ENCODE results near the gene CASP9.
A peak's percentile ranks its signal among the peaks of the same experiment; 100 is the strongest.

CASP9 gene

DNA sequence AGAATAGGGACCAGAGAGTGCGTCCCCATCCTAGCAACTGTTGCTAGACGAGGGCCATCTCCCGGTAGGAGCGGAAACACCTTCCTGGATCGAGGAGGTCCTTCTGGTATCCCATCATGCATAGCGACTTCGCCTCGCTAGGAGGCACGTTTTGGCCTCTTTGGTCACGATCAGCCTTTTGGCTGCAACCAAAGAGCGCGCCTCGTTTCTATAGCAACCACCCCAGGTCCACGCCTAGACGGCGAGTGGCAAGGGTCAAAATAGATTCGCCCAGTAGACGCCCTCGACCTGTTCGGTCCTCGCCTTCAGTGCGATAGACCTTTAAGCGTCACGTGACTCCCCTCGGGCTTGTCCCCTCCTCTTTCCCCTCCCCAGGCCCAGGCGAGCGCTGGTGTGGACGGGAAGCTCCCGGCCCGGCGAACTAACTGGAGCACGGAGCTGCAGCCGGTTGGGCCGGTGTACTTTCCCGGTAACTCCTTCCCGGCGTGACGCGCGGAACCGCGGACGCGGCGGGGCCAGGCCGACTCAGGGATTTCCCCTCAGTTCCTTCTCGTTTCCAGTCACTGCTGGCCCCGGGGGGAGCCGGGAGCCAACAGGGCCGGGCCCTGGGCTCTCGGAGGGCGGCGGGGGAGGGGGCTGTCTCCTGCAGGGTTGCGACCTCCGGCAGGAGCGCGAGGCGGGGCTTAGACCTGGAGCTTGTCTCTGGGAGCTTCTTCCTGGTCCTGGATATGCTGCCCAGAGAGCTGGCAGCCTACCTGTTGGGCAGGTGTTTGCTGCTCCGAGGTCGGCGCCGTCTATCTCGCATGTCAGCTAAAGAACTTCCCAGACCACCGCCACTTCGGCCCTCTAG, 2.7 kb upstream of the CASP9 start, which contains the start of gene DNAJC16 (continued):
- TF ChIP-seq, protein P1, sequence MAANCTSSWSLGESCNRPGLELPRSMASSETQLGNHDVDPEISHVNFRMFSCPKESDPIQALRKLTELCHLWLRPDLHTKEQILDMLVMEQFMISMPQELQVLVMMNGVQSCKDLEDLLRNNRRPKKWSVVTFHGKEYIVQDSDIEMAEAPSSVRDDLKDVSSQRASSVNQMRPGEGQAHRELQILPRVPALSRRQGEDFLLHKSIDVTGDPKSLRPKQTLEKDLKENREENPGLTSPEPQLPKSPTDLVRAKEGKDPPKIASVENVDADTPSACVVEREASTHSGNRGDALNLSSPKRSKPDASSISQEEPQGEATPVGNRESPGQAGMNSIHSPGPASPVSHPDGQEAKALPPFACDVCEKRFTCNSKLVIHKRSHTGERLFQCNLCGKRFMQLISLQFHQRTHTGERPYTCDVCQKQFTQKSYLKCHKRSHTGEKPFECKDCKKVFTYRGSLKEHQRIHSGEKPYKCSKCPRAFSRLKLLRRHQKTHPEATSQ (tag by site-specific recombination; IDR thresholded peaks at IDR 0.05): 0 out of 2 replicates have a peak, but pooled peaks have one; percentile 26
- TF ChIP-seq ZNF416 (tag by site-specific recombination; IDR thresholded peaks at IDR 0.05) (no peak), ZNF223 (tag by site-specific recombination; IDR thresholded peaks at IDR 0.05) (no peak)

DNA sequence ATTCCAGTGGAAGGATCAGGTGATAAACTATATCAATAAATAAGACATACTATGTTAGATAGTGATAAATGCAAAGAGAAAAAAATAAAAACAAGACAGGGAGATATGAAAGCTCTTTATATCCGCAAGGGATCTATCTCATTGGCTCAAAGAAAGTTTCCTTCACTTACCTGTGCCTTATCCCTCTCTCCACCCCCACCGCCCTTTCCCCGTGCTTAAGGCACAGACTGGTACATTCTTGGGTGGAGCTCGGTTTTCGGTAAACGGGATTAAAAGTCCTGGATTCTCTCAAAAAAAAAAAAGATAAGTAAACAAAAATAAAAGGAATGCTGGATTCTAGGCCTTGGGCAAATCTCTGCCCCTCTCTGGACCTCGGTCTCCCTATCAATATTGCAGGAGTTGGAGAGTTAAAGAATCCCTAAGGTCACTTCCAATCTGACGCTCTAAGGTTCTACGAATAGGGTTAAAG, 2.0 kb upstream of the CASP9 start:
- no peak for TF ChIP-seq ZNF416 (tag by site-specific recombination; IDR thresholded peaks at IDR 0.05)
- no peak for TF ChIP-seq ZNF623 (tag by site-specific recombination; IDR thresholded peaks at IDR 0.05)
- TF ChIP-seq ZNF677 (tag by site-specific recombination; IDR thresholded peaks at IDR 0.05): no peak
- no peak for TF ChIP-seq ZFP41 (tag by site-specific recombination; IDR thresholded peaks at IDR 0.05; ENCODE audit: borderline replicate concordance)
- no peak for TF ChIP-seq ZNF121 (tag by site-specific recombination; IDR thresholded peaks at IDR 0.05)
- TF ChIP-seq, protein P2, sequence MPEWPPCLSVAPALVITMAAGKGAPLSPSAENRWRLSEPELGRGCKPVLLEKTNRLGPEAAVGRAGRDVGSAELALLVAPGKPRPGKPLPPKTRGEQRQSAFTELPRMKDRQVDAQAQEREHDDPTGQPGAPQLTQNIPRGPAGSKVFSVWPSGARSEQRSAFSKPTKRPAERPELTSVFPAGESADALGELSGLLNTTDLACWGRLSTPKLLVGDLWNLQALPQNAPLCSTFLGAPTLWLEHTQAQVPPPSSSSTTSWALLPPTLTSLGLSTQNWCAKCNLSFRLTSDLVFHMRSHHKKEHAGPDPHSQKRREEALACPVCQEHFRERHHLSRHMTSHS (tag by site-specific recombination; IDR thresholded peaks at IDR 0.05): no peak
- no peak for TF ChIP-seq ZNF529 (tag by site-specific recombination; IDR thresholded peaks at IDR 0.05; ENCODE audit: insufficient replicate concordance)
- TF ChIP-seq, protein P3, sequence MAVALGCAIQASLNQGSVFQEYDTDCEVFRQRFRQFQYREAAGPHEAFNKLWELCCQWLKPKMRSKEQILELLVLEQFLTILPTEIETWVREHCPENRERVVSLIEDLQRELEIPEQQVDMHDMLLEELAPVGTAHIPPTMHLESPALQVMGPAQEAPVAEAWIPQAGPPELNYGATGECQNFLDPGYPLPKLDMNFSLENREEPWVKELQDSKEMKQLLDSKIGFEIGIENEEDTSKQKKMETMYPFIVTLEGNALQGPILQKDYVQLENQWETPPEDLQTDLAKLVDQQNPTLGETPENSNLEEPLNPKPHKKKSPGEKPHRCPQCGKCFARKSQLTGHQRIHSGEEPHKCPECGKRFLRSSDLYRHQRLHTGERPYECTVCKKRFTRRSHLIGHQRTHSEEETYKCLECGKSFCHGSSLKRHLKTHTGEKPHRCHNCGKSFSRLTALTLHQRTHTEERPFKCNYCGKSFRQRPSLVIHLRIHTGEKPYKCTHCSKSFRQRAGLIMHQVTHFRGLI (tag by site-specific recombination; IDR thresholded peaks at IDR 0.05): no peak
- TF ChIP-seq, protein P4, sequence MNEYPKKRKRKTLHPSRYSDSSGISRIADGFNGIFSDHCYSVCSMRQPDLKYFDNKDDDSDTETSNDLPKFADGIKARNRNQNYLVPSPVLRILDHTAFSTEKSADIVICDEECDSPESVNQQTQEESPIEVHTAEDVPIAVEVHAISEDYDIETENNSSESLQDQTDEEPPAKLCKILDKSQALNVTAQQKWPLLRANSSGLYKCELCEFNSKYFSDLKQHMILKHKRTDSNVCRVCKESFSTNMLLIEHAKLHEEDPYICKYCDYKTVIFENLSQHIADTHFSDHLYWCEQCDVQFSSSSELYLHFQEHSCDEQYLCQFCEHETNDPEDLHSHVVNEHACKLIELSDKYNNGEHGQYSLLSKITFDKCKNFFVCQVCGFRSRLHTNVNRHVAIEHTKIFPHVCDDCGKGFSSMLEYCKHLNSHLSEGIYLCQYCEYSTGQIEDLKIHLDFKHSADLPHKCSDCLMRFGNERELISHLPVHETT (tag by site-specific recombination; IDR thresholded peaks at IDR 0.05): no peak
- TF ChIP-seq, protein P5, sequence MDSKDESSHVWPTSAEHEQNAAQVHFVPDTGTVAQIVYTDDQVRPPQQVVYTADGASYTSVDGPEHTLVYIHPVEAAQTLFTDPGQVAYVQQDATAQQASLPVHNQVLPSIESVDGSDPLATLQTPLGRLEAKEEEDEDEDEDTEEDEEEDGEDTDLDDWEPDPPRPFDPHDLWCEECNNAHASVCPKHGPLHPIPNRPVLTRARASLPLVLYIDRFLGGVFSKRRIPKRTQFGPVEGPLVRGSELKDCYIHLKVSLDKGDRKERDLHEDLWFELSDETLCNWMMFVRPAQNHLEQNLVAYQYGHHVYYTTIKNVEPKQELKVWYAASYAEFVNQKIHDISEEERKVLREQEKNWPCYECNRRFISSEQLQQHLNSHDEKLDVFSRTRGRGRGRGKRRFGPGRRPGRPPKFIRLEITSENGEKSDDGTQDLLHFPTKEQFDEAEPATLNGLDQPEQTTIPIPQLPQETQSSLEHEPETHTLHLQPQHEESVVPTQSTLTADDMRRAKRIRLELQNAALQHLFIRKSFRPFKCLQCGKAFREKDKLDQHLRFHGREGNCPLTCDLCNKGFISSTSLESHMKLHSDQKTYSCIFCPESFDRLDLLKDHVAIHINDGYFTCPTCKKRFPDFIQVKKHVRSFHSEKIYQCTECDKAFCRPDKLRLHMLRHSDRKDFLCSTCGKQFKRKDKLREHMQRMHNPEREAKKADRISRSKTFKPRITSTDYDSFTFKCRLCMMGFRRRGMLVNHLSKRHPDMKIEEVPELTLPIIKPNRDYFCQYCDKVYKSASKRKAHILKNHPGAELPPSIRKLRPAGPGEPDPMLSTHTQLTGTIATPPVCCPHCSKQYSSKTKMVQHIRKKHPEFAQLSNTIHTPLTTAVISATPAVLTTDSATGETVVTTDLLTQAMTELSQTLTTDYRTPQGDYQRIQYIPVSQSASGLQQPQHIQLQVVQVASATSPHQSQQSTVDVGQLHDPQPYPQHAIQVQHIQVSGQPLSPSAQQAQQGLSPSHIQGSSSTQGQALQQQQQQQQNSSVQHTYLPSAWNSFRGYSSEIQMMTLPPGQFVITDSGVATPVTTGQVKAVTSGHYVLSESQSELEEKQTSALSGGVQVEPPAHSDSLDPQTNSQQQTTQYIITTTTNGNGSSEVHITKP (tag by site-specific recombination; IDR thresholded peaks at IDR 0.05): peak; percentile 86
- peak; percentile 61 for TF ChIP-seq ZBTB48 (tag by site-specific recombination; IDR thresholded peaks at IDR 0.05)
- no peak; the same call in 1 of the 2 replicates for TF ChIP-seq SCRT1 (tag by site-specific recombination; IDR thresholded peaks at IDR 0.05; ENCODE audit: borderline replicate concordance)
- TF ChIP-seq ZNF404 (tag by site-specific recombination; IDR thresholded peaks at IDR 0.05): no peak
- TF ChIP-seq, protein P6, sequence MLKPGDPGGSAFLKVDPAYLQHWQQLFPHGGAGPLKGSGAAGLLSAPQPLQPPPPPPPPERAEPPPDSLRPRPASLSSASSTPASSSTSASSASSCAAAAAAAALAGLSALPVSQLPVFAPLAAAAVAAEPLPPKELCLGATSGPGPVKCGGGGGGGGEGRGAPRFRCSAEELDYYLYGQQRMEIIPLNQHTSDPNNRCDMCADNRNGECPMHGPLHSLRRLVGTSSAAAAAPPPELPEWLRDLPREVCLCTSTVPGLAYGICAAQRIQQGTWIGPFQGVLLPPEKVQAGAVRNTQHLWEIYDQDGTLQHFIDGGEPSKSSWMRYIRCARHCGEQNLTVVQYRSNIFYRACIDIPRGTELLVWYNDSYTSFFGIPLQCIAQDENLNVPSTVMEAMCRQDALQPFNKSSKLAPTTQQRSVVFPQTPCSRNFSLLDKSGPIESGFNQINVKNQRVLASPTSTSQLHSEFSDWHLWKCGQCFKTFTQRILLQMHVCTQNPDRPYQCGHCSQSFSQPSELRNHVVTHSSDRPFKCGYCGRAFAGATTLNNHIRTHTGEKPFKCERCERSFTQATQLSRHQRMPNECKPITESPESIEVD (tag by site-specific recombination; IDR thresholded peaks at IDR 0.05): no peak
- TF ChIP-seq, protein P7, sequence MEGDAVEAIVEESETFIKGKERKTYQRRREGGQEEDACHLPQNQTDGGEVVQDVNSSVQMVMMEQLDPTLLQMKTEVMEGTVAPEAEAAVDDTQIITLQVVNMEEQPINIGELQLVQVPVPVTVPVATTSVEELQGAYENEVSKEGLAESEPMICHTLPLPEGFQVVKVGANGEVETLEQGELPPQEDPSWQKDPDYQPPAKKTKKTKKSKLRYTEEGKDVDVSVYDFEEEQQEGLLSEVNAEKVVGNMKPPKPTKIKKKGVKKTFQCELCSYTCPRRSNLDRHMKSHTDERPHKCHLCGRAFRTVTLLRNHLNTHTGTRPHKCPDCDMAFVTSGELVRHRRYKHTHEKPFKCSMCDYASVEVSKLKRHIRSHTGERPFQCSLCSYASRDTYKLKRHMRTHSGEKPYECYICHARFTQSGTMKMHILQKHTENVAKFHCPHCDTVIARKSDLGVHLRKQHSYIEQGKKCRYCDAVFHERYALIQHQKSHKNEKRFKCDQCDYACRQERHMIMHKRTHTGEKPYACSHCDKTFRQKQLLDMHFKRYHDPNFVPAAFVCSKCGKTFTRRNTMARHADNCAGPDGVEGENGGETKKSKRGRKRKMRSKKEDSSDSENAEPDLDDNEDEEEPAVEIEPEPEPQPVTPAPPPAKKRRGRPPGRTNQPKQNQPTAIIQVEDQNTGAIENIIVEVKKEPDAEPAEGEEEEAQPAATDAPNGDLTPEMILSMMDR (tag by site-specific recombination; IDR thresholded peaks at IDR 0.05): no peak
- no peak for TF ChIP-seq ZNF664 (tag by site-specific recombination; IDR thresholded peaks at IDR 0.05)
- Histone ChIP-seq H3K27ac (ENCODE audit: extremely low read depth, low read depth, low read length) (no peak overlapping the region), H3K9me3 (ENCODE audit: control insufficient read depth, insufficient read depth, low read depth, low read length) (no peaks in the 10 kb centered on the region), H3K36me3 (ENCODE audit: control insufficient read depth in 2 of 2, insufficient read depth in 1 of 2, low read length in 2 of 2) (peaks cover 0 to 14% of the 10 kb centered on the region in 2 experiments; a peak in 1 of 3 replicates), H3K4me3 (ENCODE audit: low read depth, low read length) (peak overlapping the region; percentile 31), H3K4me1 (ENCODE audit: control insufficient read depth, insufficient read depth, low read length) (peaks cover 7% of the 10 kb centered on the region)
- CTCF ChIA-PET: interaction anchor here (0.7 to 0.9 kb wide), 3 partner anchors 11 to 307 kb away, joined by 3 to 4 read pairs (median 3); partner anchors contain the start of gene PLEKHM2
- POLR2A ChIA-PET: interaction anchor here (1.2 to 1.3 kb wide), 4 partner anchors 9 to 92 kb away, joined by 3 to 7 read pairs (median 4); partner anchors contain the start of gene DDI2
